ENCODE data around the gene FSCN2.

FSCN2 gene

GRCh38 chr17:81565231-81565630 is 37.1 kb downstream of the FSCN2 start:
- Histone ChIP-seq H4K20me1 (ENCODE audit: insufficient read depth, low read length, poor library complexity, severe bottlenecking) (no peaks in the 10 kb centered on the region), H2AFZ (ENCODE audit: low read length) (no peak overlapping the region), H3K36me3 (ENCODE audit: insufficient read depth, low read length) (peaks cover 79% of the 10 kb centered on the region; the same call in 1 of the 2 replicates), H3K9ac (ENCODE audit: low read depth, low read length, poor library complexity, severe bottlenecking) (no peak overlapping the region), H3K9me2 (replicated peaks; ENCODE audit: low read depth, low read length) (no peaks in the 10 kb centered on the region), H3K4me2 (ENCODE audit: low read depth, low read length, poor library complexity, severe bottlenecking) (no peak overlapping the region), H3K4me1 (ENCODE audit: insufficient read depth, low read length, poor library complexity, severe bottlenecking) (peaks cover 28% of the 10 kb centered on the region), H3K9me3 (ENCODE audit: insufficient read depth, low read depth, low read length) (no peaks in the 10 kb centered on the region), H3K79me2 (ENCODE audit: insufficient read depth, low read length) (no peaks in the 10 kb centered on the region), H3K4me3 (ENCODE audit: low read length, poor library complexity, severe bottlenecking) (no peak overlapping the region), H3F3A (ENCODE audit: low read depth) (peaks cover 14% of the 10 kb centered on the region), H3K27me3 (ENCODE audit: insufficient read depth, low read length, poor library complexity, severe bottlenecking) (no peaks in the 10 kb centered on the region)
- TF ChIP-seq CTCF (conservative IDR thresholded peaks at IDR 0.05; ENCODE audit: low read length) (no peak), EZH2phosphoT487 (IDR thresholded peaks at IDR 0.05; ENCODE audit: borderline replicate concordance) (no peak)

GRCh38 chr17:81566461-81567126 is 38.4 kb downstream of the FSCN2 start:
- Histone ChIP-seq H3K4me3 (ENCODE audit: low read length, poor library complexity, severe bottlenecking) (peak overlapping the region; percentile 53), H2AFZ (ENCODE audit: low read length) (no peak overlapping the region), H3K79me2 (ENCODE audit: insufficient read depth, low read length) (no peaks in the 10 kb centered on the region), H3K4me2 (ENCODE audit: low read depth, low read length, poor library complexity, severe bottlenecking) (peak overlapping the region; percentile 60), H3K36me3 (ENCODE audit: insufficient read depth, low read length) (peaks cover 80% of the 10 kb centered on the region; the same call in 1 of the 2 replicates), H3K9ac (ENCODE audit: low read depth, low read length, poor library complexity, severe bottlenecking) (peak overlapping the region; percentile 58), H3K9me2 (replicated peaks; ENCODE audit: low read depth, low read length) (no peaks in the 10 kb centered on the region), H4K20me1 (ENCODE audit: insufficient read depth, low read length, poor library complexity, severe bottlenecking) (no peaks in the 10 kb centered on the region), H3F3A (ENCODE audit: low read depth) (peaks cover 14% of the 10 kb centered on the region), H3K27me3 (ENCODE audit: insufficient read depth, low read length, poor library complexity, severe bottlenecking) (no peaks in the 10 kb centered on the region), H3K9me3 (ENCODE audit: insufficient read depth, low read depth, low read length) (no peaks in the 10 kb centered on the region), H3K4me1 (ENCODE audit: insufficient read depth, low read length, poor library complexity, severe bottlenecking) (peaks cover 28% of the 10 kb centered on the region)
- TF ChIP-seq CTCF (conservative IDR thresholded peaks at IDR 0.05; ENCODE audit: low read length): no peak
- TF ChIP-seq EZH2phosphoT487 (IDR thresholded peaks at IDR 0.05; ENCODE audit: borderline replicate concordance): no peak

GRCh38 chr17:81567191-81567590 is 39.0 kb downstream of the FSCN2 start:
- no peak for TF ChIP-seq CTCF (conservative IDR thresholded peaks at IDR 0.05; ENCODE audit: low read length)
- no peak for TF ChIP-seq EZH2phosphoT487 (IDR thresholded peaks at IDR 0.05; ENCODE audit: borderline replicate concordance)
- Histone ChIP-seq H3K36me3 (ENCODE audit: insufficient read depth, low read length) (peaks cover 79% of the 10 kb centered on the region; the same call in 1 of the 2 replicates), H3K4me1 (ENCODE audit: insufficient read depth, low read length, poor library complexity, severe bottlenecking) (peaks cover 28% of the 10 kb centered on the region), H3K79me2 (ENCODE audit: insufficient read depth, low read length) (no peaks in the 10 kb centered on the region), H3K9me2 (replicated peaks; ENCODE audit: low read depth, low read length) (no peaks in the 10 kb centered on the region), H3K9ac (ENCODE audit: low read depth, low read length, poor library complexity, severe bottlenecking) (peak overlapping the region; percentile 58), H4K20me1 (ENCODE audit: insufficient read depth, low read length, poor library complexity, severe bottlenecking) (no peaks in the 10 kb centered on the region), H3K4me2 (ENCODE audit: low read depth, low read length, poor library complexity, severe bottlenecking) (peak overlapping the region; percentile 60), H3K27me3 (ENCODE audit: insufficient read depth, low read length, poor library complexity, severe bottlenecking) (no peaks in the 10 kb centered on the region), H3F3A (ENCODE audit: low read depth) (peaks cover 14% of the 10 kb centered on the region), H3K9me3 (ENCODE audit: insufficient read depth, low read depth, low read length) (no peaks in the 10 kb centered on the region), H2AFZ (ENCODE audit: low read length) (no peak overlapping the region), H3K4me3 (ENCODE audit: low read length, poor library complexity, severe bottlenecking) (peak overlapping the region; percentile 53)

All from Loucy (cell line).